T-helper 1 cell (primary cell): Measurements from ENCODE around the gene RAB3C.
"Not testable (repeated sequence)": the region's sequence is repeated elsewhere in the genome, so short reads cannot be mapped to it uniquely, and the experiment has no call there.

ENCODE experiments used
- DNase-seq, 5 donors: peaks; one replicate each; pipeline ENCODE4 v3.0.0-alpha.2; 2012 to 2020
- total RNA-seq, 4 donors: gene quantifications; one replicate each; lab custom pipeline; 2026; lab: John Stamatoyannopoulos, UW

The RAB3C gene
- total RNA-seq, result 0 reads per million in 4 donors

GRCh38 chr5:58582803-58583491 lies at the start of gene RAB3C:
Gene RAB3C, plus strand, starts transcription at chr5:58583075. Its CDS starts 134 bp downstream, at chr5:58583209.
- peak in 1 of 5 donors; percentile 63 for DNase-seq

GRCh38 chr5:58541935-58542334 lies 40.9 kb upstream of the RAB3C start:
- DNase-seq, result not testable (repeated sequence)

GRCh38 chr5:58542709-58543108 lies 40.2 kb upstream of the RAB3C start:
- DNase-seq, result no peak

- DNase-seq, result no peak
Observed at GRCh38 chr5:58543723-58544122, 39.2 kb upstream of the RAB3C start.

GRCh38 chr5:58544195-58544594 lies 38.7 kb upstream of the RAB3C start:
- no peak for DNase-seq

GRCh38 chr5:58544926-58545325 lies 37.9 kb upstream of the RAB3C start:
- no peak for DNase-seq

GRCh38 chr5:58545912-58546311 lies 37.0 kb upstream of the RAB3C start:
- peak in 1 of 5 donors; percentile 1 for DNase-seq

GRCh38 chr5:58548068-58548467 lies 34.8 kb upstream of the RAB3C start:
- DNase-seq, result no peak

GRCh38 chr5:58551492-58551891 lies 31.4 kb upstream of the RAB3C start:
- no peak for DNase-seq

GRCh38 chr5:58557665-58558338 lies 25.1 kb upstream of the RAB3C start:
- DNase-seq, result not testable (repeated sequence)

GRCh38 chr5:58563016-58563700 lies 19.7 kb upstream of the RAB3C start:
- DNase-seq, result not testable (repeated sequence)

- DNase-seq, result not testable (repeated sequence)
Observed at GRCh38 chr5:58564043-58564832, 18.6 kb upstream of the RAB3C start.

GRCh38 chr5:58565033-58565432 lies 17.8 kb upstream of the RAB3C start:
- DNase-seq, result no peak

- DNase-seq, result no peak
Observed at GRCh38 chr5:58571501-58571900, 11.4 kb upstream of the RAB3C start.

- not testable (repeated sequence) for DNase-seq
Observed at GRCh38 chr5:58572973-58573372, 9.9 kb upstream of the RAB3C start.

GRCh38 chr5:58579781-58580180 lies 3.1 kb upstream of the RAB3C start:
- no peak for DNase-seq

- DNase-seq, result no peak
Observed at GRCh38 chr5:58582019-58582802, 664 bp upstream of the RAB3C start.

GRCh38 chr5:58595952-58596351 lies 13.1 kb downstream of the RAB3C start:
- DNase-seq, result no peak

- no peak for DNase-seq
Observed at GRCh38 chr5:58598440-58598839, 15.6 kb downstream of the RAB3C start.

- no peak for DNase-seq
Observed at GRCh38 chr5:58599217-58599616, 16.3 kb downstream of the RAB3C start.

GRCh38 chr5:58600613-58601012 lies 17.7 kb downstream of the RAB3C start:
- DNase-seq, result not testable (repeated sequence)

- not testable (repeated sequence) for DNase-seq
Observed at GRCh38 chr5:58602889-58603288, 20.0 kb downstream of the RAB3C start.
